ENCODE data around the gene HTT-AS. TPM values are rescaled to one million over a fixed set of nuclear protein-coding genes. Genes with fewer than 3 reads are reported as not detected.

HTT-AS gene
- total and polyA plus RNA-seq, 2 experiments from 2014 or later = not detected

DNA sequence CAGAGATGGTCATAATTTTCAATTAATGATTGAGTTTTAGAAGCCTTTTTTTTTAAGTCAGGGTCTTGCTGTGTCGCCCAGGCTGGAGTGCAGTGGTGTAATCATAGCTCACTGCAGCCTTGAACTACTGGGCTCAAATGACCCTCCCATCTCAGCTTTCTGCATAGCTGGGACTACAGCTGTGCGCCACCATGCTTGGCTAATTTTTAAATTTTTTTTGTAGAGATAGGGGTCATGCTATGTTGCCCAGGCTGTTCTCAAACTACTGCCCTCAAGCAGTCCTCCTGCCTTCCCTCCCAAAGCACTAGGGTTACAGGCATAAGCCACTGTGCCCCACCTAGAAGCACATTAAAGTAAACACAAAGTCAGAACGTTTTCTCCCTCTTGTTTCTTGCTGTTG, 51.7 kb downstream of the HTT-AS start:
- TF ChIP-seq, protein P1, sequence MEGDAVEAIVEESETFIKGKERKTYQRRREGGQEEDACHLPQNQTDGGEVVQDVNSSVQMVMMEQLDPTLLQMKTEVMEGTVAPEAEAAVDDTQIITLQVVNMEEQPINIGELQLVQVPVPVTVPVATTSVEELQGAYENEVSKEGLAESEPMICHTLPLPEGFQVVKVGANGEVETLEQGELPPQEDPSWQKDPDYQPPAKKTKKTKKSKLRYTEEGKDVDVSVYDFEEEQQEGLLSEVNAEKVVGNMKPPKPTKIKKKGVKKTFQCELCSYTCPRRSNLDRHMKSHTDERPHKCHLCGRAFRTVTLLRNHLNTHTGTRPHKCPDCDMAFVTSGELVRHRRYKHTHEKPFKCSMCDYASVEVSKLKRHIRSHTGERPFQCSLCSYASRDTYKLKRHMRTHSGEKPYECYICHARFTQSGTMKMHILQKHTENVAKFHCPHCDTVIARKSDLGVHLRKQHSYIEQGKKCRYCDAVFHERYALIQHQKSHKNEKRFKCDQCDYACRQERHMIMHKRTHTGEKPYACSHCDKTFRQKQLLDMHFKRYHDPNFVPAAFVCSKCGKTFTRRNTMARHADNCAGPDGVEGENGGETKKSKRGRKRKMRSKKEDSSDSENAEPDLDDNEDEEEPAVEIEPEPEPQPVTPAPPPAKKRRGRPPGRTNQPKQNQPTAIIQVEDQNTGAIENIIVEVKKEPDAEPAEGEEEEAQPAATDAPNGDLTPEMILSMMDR (IDR thresholded peaks at IDR 0.05; ENCODE audit: poor library complexity) = no peak
- TF ChIP-seq EZH2phosphoT487 (IDR thresholded peaks at IDR 0.05; ENCODE audit: low read depth, severe bottlenecking, unreplicated experiment) = no peak
- no peak for TF ChIP-seq EZH2 (IDR thresholded peaks at IDR 0.05; ENCODE audit: borderline replicate concordance)
- Histone ChIP-seq H3K9me2 (replicated peaks; ENCODE audit: insufficient read depth) (no peaks in the 10 kb centered on the region), H3K79me2 (no peaks in the 10 kb centered on the region), H3K9me3 (ENCODE audit: low read depth) (no peaks in the 10 kb centered on the region), H3K27me3 (no peaks in the 10 kb centered on the region), H3K4me3 (no peak overlapping the region), H3K4me1 (ENCODE audit: insufficient read depth) (no peaks in the 10 kb centered on the region), H3K36me3 (replicated peaks; ENCODE audit: insufficient read depth, low read depth) (no peaks in the 10 kb centered on the region), H2AFZ (no peak overlapping the region), H3K4me2 (no peak overlapping the region), H3K27ac (no peak overlapping the region), H4K20me1 (ENCODE audit: insufficient read depth, poor library complexity, severe bottlenecking) (no peaks in the 10 kb centered on the region)
- no peak for DNase-seq (ENCODE audit: low spot score)
- 80% methylated on average over 3 of the region's 3 CpGs for WGBS (ENCODE audit: low lambda C conversion rate, missing lambda C conversion rate)

- H3K9me3 ChIP-seq (ENCODE audit: low read depth) = no peaks in the 10 kb centered on the region
- no peaks in the 10 kb centered on the region for H4K20me1 ChIP-seq (ENCODE audit: insufficient read depth, poor library complexity, severe bottlenecking)
- DNase-seq (ENCODE audit: low spot score) = no peak
- no peak overlapping the region for H2AFZ ChIP-seq
- no peaks in the 10 kb centered on the region for H3K27me3 ChIP-seq
- H3K27ac ChIP-seq = no peak overlapping the region
- H3K36me3 ChIP-seq (replicated peaks; ENCODE audit: insufficient read depth, low read depth) = no peaks in the 10 kb centered on the region
- H3K4me3 ChIP-seq = no peak overlapping the region
- H3K79me2 ChIP-seq = no peaks in the 10 kb centered on the region
- no peaks in the 10 kb centered on the region for H3K4me1 ChIP-seq (ENCODE audit: insufficient read depth)
- no peaks in the 10 kb centered on the region for H3K9me2 ChIP-seq (replicated peaks; ENCODE audit: insufficient read depth)
- 94% methylated on average over 8 of the region's 8 CpGs for WGBS (ENCODE audit: low lambda C conversion rate, missing lambda C conversion rate)
- TF ChIP-seq EZH2phosphoT487 (IDR thresholded peaks at IDR 0.05; ENCODE audit: low read depth, severe bottlenecking, unreplicated experiment) = no peak
- no peak for TF ChIP-seq EZH2 (IDR thresholded peaks at IDR 0.05; ENCODE audit: borderline replicate concordance)
- TF ChIP-seq, protein P1 (IDR thresholded peaks at IDR 0.05; ENCODE audit: poor library complexity) = no peak
- H3K4me2 ChIP-seq = no peak overlapping the region
Observed at GRCh38 chr4:3022112-3022511, 52.2 kb downstream of the HTT-AS start.

GRCh38 chr4:3021627-3022026, 52.7 kb downstream of the HTT-AS start:
- no peak overlapping the region for H3K27ac ChIP-seq
- no peaks in the 10 kb centered on the region for H3K79me2 ChIP-seq
- H3K4me3 ChIP-seq = no peak overlapping the region
- no peaks in the 10 kb centered on the region for H3K9me2 ChIP-seq (replicated peaks; ENCODE audit: insufficient read depth)
- no peaks in the 10 kb centered on the region for H3K27me3 ChIP-seq
- DNase-seq (ENCODE audit: low spot score) = no peak
- TF ChIP-seq, protein P1 (IDR thresholded peaks at IDR 0.05; ENCODE audit: poor library complexity) = no peak
- no peak for TF ChIP-seq EZH2phosphoT487 (IDR thresholded peaks at IDR 0.05; ENCODE audit: low read depth, severe bottlenecking, unreplicated experiment)
- TF ChIP-seq EZH2 (IDR thresholded peaks at IDR 0.05; ENCODE audit: borderline replicate concordance) = no peak
- 91% methylated on average over 8 of the region's 8 CpGs for WGBS (ENCODE audit: low lambda C conversion rate, missing lambda C conversion rate)
- no peak overlapping the region for H2AFZ ChIP-seq
- no peaks in the 10 kb centered on the region for H4K20me1 ChIP-seq (ENCODE audit: insufficient read depth, poor library complexity, severe bottlenecking)
- H3K4me1 ChIP-seq (ENCODE audit: insufficient read depth) = no peaks in the 10 kb centered on the region
- H3K36me3 ChIP-seq (replicated peaks; ENCODE audit: insufficient read depth, low read depth) = no peaks in the 10 kb centered on the region
- no peaks in the 10 kb centered on the region for H3K9me3 ChIP-seq (ENCODE audit: low read depth)
- no peak overlapping the region for H3K4me2 ChIP-seq

GRCh38 chr4:3021127-3021526, 53.2 kb downstream of the HTT-AS start:
- no peak for DNase-seq (ENCODE audit: low spot score)
- Histone ChIP-seq H3K4me2 (no peak overlapping the region), H3K36me3 (replicated peaks; ENCODE audit: insufficient read depth, low read depth) (no peaks in the 10 kb centered on the region), H3K9me2 (replicated peaks; ENCODE audit: insufficient read depth) (no peaks in the 10 kb centered on the region), H3K79me2 (no peaks in the 10 kb centered on the region), H3K4me3 (no peak overlapping the region), H3K9me3 (ENCODE audit: low read depth) (no peaks in the 10 kb centered on the region), H3K4me1 (ENCODE audit: insufficient read depth) (no peaks in the 10 kb centered on the region), H3K27me3 (no peaks in the 10 kb centered on the region), H2AFZ (no peak overlapping the region), H3K27ac (no peak overlapping the region), H4K20me1 (ENCODE audit: insufficient read depth, poor library complexity, severe bottlenecking) (no peaks in the 10 kb centered on the region)
- WGBS (ENCODE audit: low lambda C conversion rate, missing lambda C conversion rate) = 89% methylated on average over 6 of the region's 6 CpGs
- TF ChIP-seq EZH2phosphoT487 (IDR thresholded peaks at IDR 0.05; ENCODE audit: low read depth, severe bottlenecking, unreplicated experiment) (no peak), EZH2 (IDR thresholded peaks at IDR 0.05; ENCODE audit: borderline replicate concordance) (no peak)
- TF ChIP-seq, protein P1 (IDR thresholded peaks at IDR 0.05; ENCODE audit: poor library complexity) = no peak

All from hepatocyte (in vitro differentiated cells).